GM12872 (cell line): ENCODE data around the gene CELSR1.

Experiments used
- CTCF ChIP-seq: IDR thresholded peaks from 3 replicates; pipeline ENCODE4 v1.5.1; 2011; ENCODE audit warnings: low read depth, mild to moderate bottlenecking, low read length, moderate library complexity; ENCODE audit not compliant: insufficient read depth

CELSR1 gene

GRCh38 chr22:46366327-46366731 is 171.1 kb downstream of the CELSR1 start:
- TF ChIP-seq CTCF: no peak

- no peak for TF ChIP-seq CTCF
Measured at GRCh38 chr22:46365166-46365624, 172.2 kb downstream of the CELSR1 start.

GRCh38 chr22:46364341-46365165 is 172.9 kb downstream of the CELSR1 start:
- no peak for TF ChIP-seq CTCF

GRCh38 chr22:46363611-46364321 is 173.7 kb downstream of the CELSR1 start:
- TF ChIP-seq CTCF: no peak

GRCh38 chr22:46362934-46363515 is 174.4 kb downstream of the CELSR1 start:
- no peak for TF ChIP-seq CTCF

GRCh38 chr22:46362203-46362933 is 175.1 kb downstream of the CELSR1 start:
- no peak for TF ChIP-seq CTCF

- no peak for TF ChIP-seq CTCF
Measured at GRCh38 chr22:46361826-46362202, 175.6 kb downstream of the CELSR1 start.
